H1 (cell line): ENCODE measurements around the gene LIMS1. TPM values are rescaled to one million over a fixed set of nuclear protein-coding genes. Genes with fewer than 3 reads are reported as not detected.
"Not testable (repeated sequence)": the region's sequence is repeated elsewhere in the genome, so short reads cannot be mapped to it uniquely, and the experiment has no call there.

ENCODE experiments used
- CTCF ChIA-PET: fragments of 300-600 bp; sonication (Branson Sonifier 250); formaldehyde crosslinking; loops from one replicate; lab custom pipeline; 2021; ENCODE audit not compliant: partially characterized antibody; lab: Charles Lee
- POLR2A ChIA-PET: fragments of 300-600 bp; sonication (Branson Sonifier 250); formaldehyde crosslinking; loops from one replicate; lab custom pipeline; 2021; ENCODE audit warnings: inconsistent platforms; ENCODE audit not compliant: partially characterized antibody; lab: Charles Lee
- DNase-seq, 2 experiments: peaks; one replicate each; pipeline versions ENCODE4 v3.0.0 to v3.0.0-alpha.2; 2010 to 2022; ENCODE audit warnings: low spot score in 2 of 2, low read depth in 1 of 2, mixed read lengths in 1 of 2
- FAIRE-seq: peaks from 2 replicates; lab custom pipeline; 2011; peaks lifted over from hg19 to GRCh38; lab: Jason Lieb, UNC
- H2AFZ ChIP-seq: 2 replicates; pipeline ENCODE4 v1.8.1; 2012; ENCODE audit warnings: low read length, inconsistent platforms
- H2AK5ac ChIP-seq: 2 replicates; pipeline ENCODE4 v1.6.1; 2013; ENCODE audit warnings: low read depth, low read length
- H2BK120ac ChIP-seq: replicated peaks from 2 replicates; pipeline ENCODE3; 2013; ENCODE audit warnings: low read depth, low read length, inconsistent platforms
- H2BK12ac ChIP-seq: 2 replicates; pipeline ENCODE4 v1.6.1; 2013; ENCODE audit warnings: low read depth, low read length
- H2BK15ac ChIP-seq: 2 replicates; pipeline ENCODE4 v1.6.1; 2013; ENCODE audit warnings: low read length
- H2BK20ac ChIP-seq: 2 replicates; pipeline ENCODE4 v1.6.1; 2013; ENCODE audit warnings: low read length
- H2BK5ac ChIP-seq: 2 replicates; pipeline ENCODE4 v1.6.1; 2013; ENCODE audit warnings: low read depth, low read length
- H3K14ac ChIP-seq: 2 replicates; pipeline ENCODE4 v1.6.1; 2013; ENCODE audit warnings: inconsistent platforms; ENCODE audit not compliant: insufficient read length
- H3K18ac ChIP-seq: 2 replicates; pipeline ENCODE4 v1.6.1; 2013; ENCODE audit warnings: low read length; ENCODE audit errors: extremely low read depth
- H3K23ac ChIP-seq: 2 replicates; pipeline ENCODE4 v1.6.1; 2013; ENCODE audit warnings: inconsistent platforms; ENCODE audit not compliant: insufficient read length
- H3K23me2 ChIP-seq: 2 replicates; pipeline ENCODE4 v1.6.1; 2013; ENCODE audit warnings: low read depth, low read length
- H3K27ac ChIP-seq: 2 replicates; pipeline ENCODE4 v1.6.1; 2011; ENCODE audit warnings: low read depth, low read length, inconsistent platforms
- H3K27me3 ChIP-seq, 4 experiments: replicated peaks in 1 of 4; 1 replicate in 1 of 4; 2 replicates in 3 of 4; pipeline versions ENCODE4 v1.6.1 to v1.8.1; 2011 to 2013; ENCODE audit warnings: low read length in 3 of 4, mild to moderate bottlenecking in 3 of 4, inconsistent platforms in 2 of 4, mixed read lengths in 2 of 4, moderate library complexity in 1 of 4; ENCODE audit not compliant: control insufficient read depth in 3 of 4, insufficient read depth in 3 of 4; ENCODE audit errors: extremely low read depth in 1 of 4
- H3K36me3 ChIP-seq, 4 experiments: 2 replicates each; pipeline versions ENCODE4 v1.6.1 to v1.8.1; 2011 to 2013; ENCODE audit warnings: mild to moderate bottlenecking in 4 of 4, low read length in 3 of 4, moderate library complexity in 2 of 4, control low read depth in 1 of 4, inconsistent platforms in 1 of 4; ENCODE audit not compliant: insufficient read depth in 4 of 4, control insufficient read depth in 2 of 4
- H3K4ac ChIP-seq: replicated peaks from 2 replicates; pipeline ENCODE3; 2013; ENCODE audit warnings: low read length, low read depth, mixed read lengths, inconsistent platforms; ENCODE audit not compliant: insufficient read length
- H3K4me1 ChIP-seq, 4 experiments: replicated peaks in 1 of 4; 1 replicate in 1 of 4; 2 replicates in 3 of 4; pipeline versions ENCODE4 v1.6.1 to v1.8.1; 2011 to 2013; ENCODE audit warnings: low read length in 3 of 4, inconsistent platforms in 2 of 4, mixed read lengths in 1 of 4; ENCODE audit not compliant: insufficient read depth in 4 of 4, control insufficient read depth in 3 of 4
- H3K4me2 ChIP-seq, 2 experiments: 2 replicates each; pipeline versions ENCODE4 v1.6.1 to v1.8.1; 2011 to 2013; ENCODE audit warnings: low read depth in 2 of 2, low read length in 2 of 2, control low read depth in 1 of 2, inconsistent platforms in 1 of 2, mild to moderate bottlenecking in 1 of 2; ENCODE audit not compliant: insufficient read depth in 1 of 2
- H3K4me3 ChIP-seq, 4 experiments: fragments of 200-600, 300-600 bp in 1 of 4; sonication (generic), shearing (Covaris generic), sonication (Bioruptor Twin) in 1 of 4; 2 replicates each; pipeline versions ENCODE4 v1.5.1 to v1.8.1; 2011 to 2016; ENCODE audit warnings: low read length in 4 of 4, low read depth in 3 of 4, control low read depth in 2 of 4, inconsistent platforms in 2 of 4, mild to moderate bottlenecking in 2 of 4, mixed read lengths in 1 of 4, moderate library complexity in 1 of 4; ENCODE audit not compliant: insufficient read depth in 2 of 4; ENCODE audit errors: extremely low read depth in 1 of 4
- H3K56ac ChIP-seq: replicated peaks from 2 replicates; pipeline ENCODE3; 2013; ENCODE audit warnings: low read depth, mild to moderate bottlenecking, mixed read lengths, low read length, inconsistent platforms; ENCODE audit not compliant: insufficient read length
- H3K79me1 ChIP-seq: 2 replicates; pipeline ENCODE4 v1.6.1; 2013; ENCODE audit warnings: low read depth, low read length, control low read depth
- H3K79me2 ChIP-seq, 2 experiments: 2 replicates each; pipeline versions ENCODE4 v1.6.1 to v1.8.1; 2012 to 2013; ENCODE audit warnings: low read length in 2 of 2, mild to moderate bottlenecking in 2 of 2, inconsistent platforms in 1 of 2; ENCODE audit not compliant: insufficient read depth in 2 of 2, control insufficient read depth in 1 of 2
- H3K9ac ChIP-seq, 4 experiments: replicated peaks in 1 of 4; 1 replicate in 1 of 4; 2 replicates in 3 of 4; pipeline versions ENCODE4 v1.6.1 to v1.8.1; 2011 to 2013; ENCODE audit warnings: low read depth in 3 of 4, low read length in 3 of 4, control low read depth in 2 of 4, mild to moderate bottlenecking in 2 of 4, moderate library complexity in 2 of 4, inconsistent platforms in 1 of 4; ENCODE audit errors: extremely low read depth in 1 of 4
- H3K9me3 ChIP-seq, 2 experiments: 2 replicates each; pipeline versions ENCODE4 v1.6.1 to v1.8.1; 2012 to 2013; ENCODE audit warnings: mild to moderate bottlenecking in 2 of 2, moderate library complexity in 2 of 2, control low read depth in 1 of 2, inconsistent platforms in 1 of 2, low read depth in 1 of 2, low read length in 1 of 2, mixed read lengths in 1 of 2; ENCODE audit not compliant: insufficient read depth in 2 of 2
- H4K20me1 ChIP-seq, 2 experiments: replicated peaks in 1 of 2; 2 replicates each; pipeline versions ENCODE3 to v1.8.1; 2011 to 2013; ENCODE audit warnings: inconsistent platforms in 2 of 2, low read length in 2 of 2, mild to moderate bottlenecking in 1 of 2; ENCODE audit not compliant: insufficient read depth in 2 of 2, control insufficient read depth in 1 of 2
- H4K5ac ChIP-seq: 2 replicates; pipeline ENCODE4 v1.6.1; 2013; ENCODE audit warnings: low read length, low read depth, mixed read lengths, inconsistent platforms; ENCODE audit not compliant: insufficient read length
- H4K8ac ChIP-seq: 2 replicates; pipeline ENCODE4 v1.8.0; 2013; ENCODE audit warnings: mild to moderate bottlenecking, moderate library complexity, low read length, inconsistent platforms; ENCODE audit not compliant: insufficient read depth; ENCODE audit errors: extremely low read depth
- H4K91ac ChIP-seq: replicated peaks from 2 replicates; pipeline ENCODE3; 2013; ENCODE audit warnings: low read length, mixed read lengths, inconsistent platforms; ENCODE audit not compliant: insufficient read length
- WGBS, 2 experiments: shearing (Covaris generic) in 1 of 2; methylation state at CpG; one replicate each; pipeline versions ENCODE4 v1.1.6 to v1.1.7; 2013 to 2015; ENCODE audit warnings: low lambda C conversion rate in 2 of 2, mixed read lengths in 2 of 2, inconsistent platforms in 1 of 2, low coverage in 1 of 2, missing lambda C conversion rate in 1 of 2; ENCODE audit not compliant: insufficient replicate concordance in 2 of 2, insufficient coverage in 1 of 2, insufficient read length in 1 of 2; ENCODE audit errors: extremely low coverage in 1 of 2, missing lambda C conversion rate in 1 of 2; 5-methylcytosine and 5-hydroxymethylcytosine counted together
- polyA plus RNA-seq, 7 experiments: library from polyadenylated mRNA; depleted of rRNA in 3 of 7; stranded (reverse) in 5 of 7; unstranded in 2 of 7; fragments of >200 nt in 5 of 7; fragments of 200-250 nt in 2 of 7; gene quantifications; 1 replicate in 5 of 7; 2 replicates in 1 of 7; 4 replicates in 1 of 7; pipeline versions ENCODE4 v1.2.1 to v1.2.3, GENCODE V29; 2011 to 2013; ENCODE audit warnings: missing spikeins in 2 of 7, mixed read lengths in 2 of 7
- total RNA-seq: library from RNA; stranded (reverse); fragmentation: NEBNext Ultra II Directional; extraction: Animal tissue kit (Norgen Biotek cat#: 25700); gene quantifications from 2 replicates; pipeline ENCODE4 v1.2.1, GENCODE V29; 2021

LIMS1 gene
- total and polyA plus RNA-seq, 2 of the 8 experiments (the other 6 are each of a cell fraction or from before 2014, with no cell fraction given): 24.1 to 36.7 TPM

- FAIRE-seq, POLR2A ChIA-PET, H3K4me2 ChIP-seq, H3K27ac ChIP-seq, H2BK12ac ChIP-seq, H3K56ac ChIP-seq, H3K23me2 ChIP-seq, H3K23ac ChIP-seq, H2BK120ac ChIP-seq, H4K91ac ChIP-seq, H3K27me3 ChIP-seq, H3K9me3 ChIP-seq, H4K20me1 ChIP-seq, H3K18ac ChIP-seq, H3K36me3 ChIP-seq, H2BK5ac ChIP-seq, H3K79me2 ChIP-seq, H2BK20ac ChIP-seq, H3K4ac ChIP-seq, H3K4me3 ChIP-seq, H2AK5ac ChIP-seq, H2AFZ ChIP-seq, H3K14ac ChIP-seq, H3K79me1 ChIP-seq, H4K5ac ChIP-seq, H2BK15ac ChIP-seq, H4K8ac ChIP-seq, DNase-seq, H3K4me1 ChIP-seq, H3K9ac ChIP-seq: not testable (repeated sequence)
- CTCF ChIA-PET: interaction anchor here (1.6 kb wide), 1 partner anchor 31 kb away, joined by 3 read pairs; no protein-coding TSS in a partner anchor
- WGBS, 2 experiments: 94% methylated on average over 4 of the region's 4 CpGs; no CpG with 5 or more reads in 1 of the 2 experiments
Measured at GRCh38 chr2:108643862-108644261, 109.6 kb downstream of the LIMS1 start.

GRCh38 chr2:108644446-108644845 lies 110.2 kb downstream of the LIMS1 start:
- H3K23ac ChIP-seq, H2AFZ ChIP-seq, H2BK5ac ChIP-seq, H3K79me2 ChIP-seq, H3K4me2 ChIP-seq, H3K27me3 ChIP-seq, H3K27ac ChIP-seq, H3K36me3 ChIP-seq, H4K20me1 ChIP-seq, H4K91ac ChIP-seq, H4K5ac ChIP-seq, H2BK12ac ChIP-seq, H2AK5ac ChIP-seq, CTCF ChIA-PET, H3K14ac ChIP-seq, H2BK15ac ChIP-seq, H3K4me3 ChIP-seq, H2BK120ac ChIP-seq, H3K4ac ChIP-seq, H3K4me1 ChIP-seq, FAIRE-seq, H2BK20ac ChIP-seq, H3K79me1 ChIP-seq, H3K56ac ChIP-seq, POLR2A ChIA-PET, H4K8ac ChIP-seq, H3K23me2 ChIP-seq, H3K18ac ChIP-seq, DNase-seq, H3K9ac ChIP-seq, H3K9me3 ChIP-seq: not testable (repeated sequence)
- WGBS, 2 experiments: 92% methylated on average over 6 of the region's 6 CpGs; no CpG with 5 or more reads in 1 of the 2 experiments
